H1 (cell line): Measurements from ENCODE around the gene HFE. TPM values are rescaled to one million over a fixed set of nuclear protein-coding genes. Genes with fewer than 3 reads are reported as not detected.

ENCODE experiments used
- CTCF ChIA-PET: fragments of 300-600 bp; sonication (Branson Sonifier 250); formaldehyde crosslinking; loops from one replicate; lab custom pipeline; 2021; ENCODE audit not compliant: partially characterized antibody; lab: Charles Lee
- POLR2A ChIA-PET: fragments of 300-600 bp; sonication (Branson Sonifier 250); formaldehyde crosslinking; loops from one replicate; lab custom pipeline; 2021; ENCODE audit warnings: inconsistent platforms; ENCODE audit not compliant: partially characterized antibody; lab: Charles Lee
- DNase-seq, 2 experiments: peaks; one replicate each; pipeline versions ENCODE4 v3.0.0 to v3.0.0-alpha.2; 2010 to 2022; ENCODE audit warnings: low spot score in 2 of 2, low read depth in 1 of 2, mixed read lengths in 1 of 2
- FAIRE-seq: peaks from 2 replicates; lab custom pipeline; 2011; peaks lifted over from hg19 to GRCh38; lab: Jason Lieb, UNC
- H2AFZ ChIP-seq: 2 replicates; pipeline ENCODE4 v1.8.1; 2012; ENCODE audit warnings: low read length, inconsistent platforms
- H2AK5ac ChIP-seq: 2 replicates; pipeline ENCODE4 v1.6.1; 2013; ENCODE audit warnings: low read depth, low read length
- H2BK120ac ChIP-seq: replicated peaks from 2 replicates; pipeline ENCODE3; 2013; ENCODE audit warnings: low read depth, low read length, inconsistent platforms
- H2BK12ac ChIP-seq: 2 replicates; pipeline ENCODE4 v1.6.1; 2013; ENCODE audit warnings: low read depth, low read length
- H2BK15ac ChIP-seq: 2 replicates; pipeline ENCODE4 v1.6.1; 2013; ENCODE audit warnings: low read length
- H2BK20ac ChIP-seq: 2 replicates; pipeline ENCODE4 v1.6.1; 2013; ENCODE audit warnings: low read length
- H2BK5ac ChIP-seq: 2 replicates; pipeline ENCODE4 v1.6.1; 2013; ENCODE audit warnings: low read depth, low read length
- H3K14ac ChIP-seq: 2 replicates; pipeline ENCODE4 v1.6.1; 2013; ENCODE audit warnings: inconsistent platforms; ENCODE audit not compliant: insufficient read length
- H3K18ac ChIP-seq: 2 replicates; pipeline ENCODE4 v1.6.1; 2013; ENCODE audit warnings: low read length; ENCODE audit errors: extremely low read depth
- H3K23ac ChIP-seq: 2 replicates; pipeline ENCODE4 v1.6.1; 2013; ENCODE audit warnings: inconsistent platforms; ENCODE audit not compliant: insufficient read length
- H3K23me2 ChIP-seq: 2 replicates; pipeline ENCODE4 v1.6.1; 2013; ENCODE audit warnings: low read depth, low read length
- H3K27ac ChIP-seq: 2 replicates; pipeline ENCODE4 v1.6.1; 2011; ENCODE audit warnings: low read depth, low read length, inconsistent platforms
- H3K27me3 ChIP-seq, 4 experiments: replicated peaks in 1 of 4; 1 replicate in 1 of 4; 2 replicates in 3 of 4; pipeline versions ENCODE4 v1.6.1 to v1.8.1; 2011 to 2013; ENCODE audit warnings: low read length in 3 of 4, mild to moderate bottlenecking in 3 of 4, inconsistent platforms in 2 of 4, mixed read lengths in 2 of 4, moderate library complexity in 1 of 4; ENCODE audit not compliant: control insufficient read depth in 3 of 4, insufficient read depth in 3 of 4; ENCODE audit errors: extremely low read depth in 1 of 4
- H3K36me3 ChIP-seq, 4 experiments: 2 replicates each; pipeline versions ENCODE4 v1.6.1 to v1.8.1; 2011 to 2013; ENCODE audit warnings: mild to moderate bottlenecking in 4 of 4, low read length in 3 of 4, moderate library complexity in 2 of 4, control low read depth in 1 of 4, inconsistent platforms in 1 of 4; ENCODE audit not compliant: insufficient read depth in 4 of 4, control insufficient read depth in 2 of 4
- H3K4ac ChIP-seq: replicated peaks from 2 replicates; pipeline ENCODE3; 2013; ENCODE audit warnings: low read length, low read depth, mixed read lengths, inconsistent platforms; ENCODE audit not compliant: insufficient read length
- H3K4me1 ChIP-seq, 4 experiments: replicated peaks in 1 of 4; 1 replicate in 1 of 4; 2 replicates in 3 of 4; pipeline versions ENCODE4 v1.6.1 to v1.8.1; 2011 to 2013; ENCODE audit warnings: low read length in 3 of 4, inconsistent platforms in 2 of 4, mixed read lengths in 1 of 4; ENCODE audit not compliant: insufficient read depth in 4 of 4, control insufficient read depth in 3 of 4
- H3K4me2 ChIP-seq, 2 experiments: 2 replicates each; pipeline versions ENCODE4 v1.6.1 to v1.8.1; 2011 to 2013; ENCODE audit warnings: low read depth in 2 of 2, low read length in 2 of 2, control low read depth in 1 of 2, inconsistent platforms in 1 of 2, mild to moderate bottlenecking in 1 of 2; ENCODE audit not compliant: insufficient read depth in 1 of 2
- H3K4me3 ChIP-seq, 4 experiments: fragments of 200-600, 300-600 bp in 1 of 4; sonication (generic), shearing (Covaris generic), sonication (Bioruptor Twin) in 1 of 4; 2 replicates each; pipeline versions ENCODE4 v1.5.1 to v1.8.1; 2011 to 2016; ENCODE audit warnings: low read length in 4 of 4, low read depth in 3 of 4, control low read depth in 2 of 4, inconsistent platforms in 2 of 4, mild to moderate bottlenecking in 2 of 4, mixed read lengths in 1 of 4, moderate library complexity in 1 of 4; ENCODE audit not compliant: insufficient read depth in 2 of 4; ENCODE audit errors: extremely low read depth in 1 of 4
- H3K56ac ChIP-seq: replicated peaks from 2 replicates; pipeline ENCODE3; 2013; ENCODE audit warnings: low read depth, mild to moderate bottlenecking, mixed read lengths, low read length, inconsistent platforms; ENCODE audit not compliant: insufficient read length
- H3K79me1 ChIP-seq: 2 replicates; pipeline ENCODE4 v1.6.1; 2013; ENCODE audit warnings: low read depth, low read length, control low read depth
- H3K79me2 ChIP-seq, 2 experiments: 2 replicates each; pipeline versions ENCODE4 v1.6.1 to v1.8.1; 2012 to 2013; ENCODE audit warnings: low read length in 2 of 2, mild to moderate bottlenecking in 2 of 2, inconsistent platforms in 1 of 2; ENCODE audit not compliant: insufficient read depth in 2 of 2, control insufficient read depth in 1 of 2
- H3K9ac ChIP-seq, 4 experiments: replicated peaks in 1 of 4; 1 replicate in 1 of 4; 2 replicates in 3 of 4; pipeline versions ENCODE4 v1.6.1 to v1.8.1; 2011 to 2013; ENCODE audit warnings: low read depth in 3 of 4, low read length in 3 of 4, control low read depth in 2 of 4, mild to moderate bottlenecking in 2 of 4, moderate library complexity in 2 of 4, inconsistent platforms in 1 of 4; ENCODE audit errors: extremely low read depth in 1 of 4
- H3K9me3 ChIP-seq, 2 experiments: 2 replicates each; pipeline versions ENCODE4 v1.6.1 to v1.8.1; 2012 to 2013; ENCODE audit warnings: mild to moderate bottlenecking in 2 of 2, moderate library complexity in 2 of 2, control low read depth in 1 of 2, inconsistent platforms in 1 of 2, low read depth in 1 of 2, low read length in 1 of 2, mixed read lengths in 1 of 2; ENCODE audit not compliant: insufficient read depth in 2 of 2
- H4K20me1 ChIP-seq, 2 experiments: replicated peaks in 1 of 2; 2 replicates each; pipeline versions ENCODE3 to v1.8.1; 2011 to 2013; ENCODE audit warnings: inconsistent platforms in 2 of 2, low read length in 2 of 2, mild to moderate bottlenecking in 1 of 2; ENCODE audit not compliant: insufficient read depth in 2 of 2, control insufficient read depth in 1 of 2
- H4K5ac ChIP-seq: 2 replicates; pipeline ENCODE4 v1.6.1; 2013; ENCODE audit warnings: low read length, low read depth, mixed read lengths, inconsistent platforms; ENCODE audit not compliant: insufficient read length
- H4K8ac ChIP-seq: 2 replicates; pipeline ENCODE4 v1.8.0; 2013; ENCODE audit warnings: mild to moderate bottlenecking, moderate library complexity, low read length, inconsistent platforms; ENCODE audit not compliant: insufficient read depth; ENCODE audit errors: extremely low read depth
- H4K91ac ChIP-seq: replicated peaks from 2 replicates; pipeline ENCODE3; 2013; ENCODE audit warnings: low read length, mixed read lengths, inconsistent platforms; ENCODE audit not compliant: insufficient read length
- KDM5A ChIP-seq: fragments of 200-600 bp; IDR thresholded peaks from 2 replicates; pipeline ENCODE4 v1.7.1; 2012; ENCODE audit warnings: mild to moderate bottlenecking, low read length, inconsistent platforms, mixed read lengths
- PHF8 ChIP-seq: fragments of 200-600 bp; sonication (generic); conservative IDR thresholded peaks from 2 replicates; pipeline ENCODE4 v1.7.1; 2012; ENCODE audit warnings: low read depth, mild to moderate bottlenecking, inconsistent platforms, low read length, moderate library complexity
- RBBP5 ChIP-seq: IDR thresholded peaks from 2 replicates; pipeline ENCODE4 v1.7.1; 2012; ENCODE audit warnings: low read depth, mild to moderate bottlenecking, inconsistent platforms, low read length, moderate library complexity, borderline replicate concordance
- SIRT6 ChIP-seq: IDR thresholded peaks from one replicate; pipeline ENCODE4 v1.7.1; 2012; ENCODE audit warnings: low read length, inconsistent platforms
- SP2 ChIP-seq: IDR thresholded peaks from 2 replicates; pipeline ENCODE4 v1.6.1; 2012; ENCODE audit warnings: mild to moderate bottlenecking, low read length, inconsistent platforms
- SP4 ChIP-seq: IDR thresholded peaks from 2 replicates; pipeline ENCODE4 v1.6.1; 2012; ENCODE audit warnings: low read length, inconsistent platforms
- TAF1 ChIP-seq: IDR thresholded peaks from 2 replicates; pipeline ENCODE4 v1.6.1; 2011; ENCODE audit warnings: mild to moderate bottlenecking, low read depth, low read length
- YY1 ChIP-seq: IDR thresholded peaks from 2 replicates; pipeline ENCODE4 v1.6.1; 2011; ENCODE audit warnings: low read depth, mild to moderate bottlenecking, low read length
- WGBS, 2 experiments: shearing (Covaris generic) in 1 of 2; methylation state at CpG; one replicate each; pipeline versions ENCODE4 v1.1.6 to v1.1.7; 2013 to 2015; ENCODE audit warnings: low lambda C conversion rate in 2 of 2, mixed read lengths in 2 of 2, inconsistent platforms in 1 of 2, low coverage in 1 of 2, missing lambda C conversion rate in 1 of 2; ENCODE audit not compliant: insufficient replicate concordance in 2 of 2, insufficient coverage in 1 of 2, insufficient read length in 1 of 2; ENCODE audit errors: extremely low coverage in 1 of 2, missing lambda C conversion rate in 1 of 2; 5-methylcytosine and 5-hydroxymethylcytosine counted together
- polyA plus RNA-seq, 7 experiments: library from polyadenylated mRNA; depleted of rRNA in 3 of 7; stranded (reverse) in 5 of 7; unstranded in 2 of 7; fragments of >200 nt in 5 of 7; fragments of 200-250 nt in 2 of 7; gene quantifications; 1 replicate in 5 of 7; 2 replicates in 1 of 7; 4 replicates in 1 of 7; pipeline versions ENCODE4 v1.2.1 to v1.2.3, GENCODE V29; 2011 to 2013; ENCODE audit warnings: missing spikeins in 2 of 7, mixed read lengths in 2 of 7
- total RNA-seq: library from RNA; stranded (reverse); fragmentation: NEBNext Ultra II Directional; extraction: Animal tissue kit (Norgen Biotek cat#: 25700); gene quantifications from 2 replicates; pipeline ENCODE4 v1.2.1, GENCODE V29; 2021

HFE gene
- total and polyA plus RNA-seq, 2 of the 8 experiments (the other 6 are each of a cell fraction or from before 2014, with no cell fraction given): 1.6 to 2.0 TPM

- H2BK5ac ChIP-seq: no peak overlapping the region
- no peak overlapping the region for H2BK120ac ChIP-seq
- H4K91ac ChIP-seq: no peak overlapping the region
- no peak for FAIRE-seq
- WGBS, 2 experiments: 80% methylated on average over 2 of the region's 2 CpGs; no CpG with 5 or more reads in 1 of the 2 experiments
- H4K5ac ChIP-seq: no peak overlapping the region
- no peaks in the 10 kb centered on the region for H3K36me3 ChIP-seq
- no peak overlapping the region for H3K4me2 ChIP-seq
- H2BK20ac ChIP-seq: no peak overlapping the region
- H3K79me2 ChIP-seq: no peaks in the 10 kb centered on the region
- H2AFZ ChIP-seq: no peak overlapping the region
- H3K23me2 ChIP-seq: no peaks in the 10 kb centered on the region
- H4K20me1 ChIP-seq: no peaks in the 10 kb centered on the region
- H3K23ac ChIP-seq: no peak overlapping the region
- no peak overlapping the region for H3K4ac ChIP-seq
- no peaks in the 10 kb centered on the region for H3K79me1 ChIP-seq
- no peak overlapping the region for H3K56ac ChIP-seq
- H3K18ac ChIP-seq: no peak overlapping the region
- ChIA-PET POLR2A (interaction anchor here (0.8 to 4.0 kb wide), 6 partner anchors 12 to 149 kb away, joined by 3 to 18 read pairs (median 4); partner anchors contain the start of gene HFE), CTCF (interaction anchor here (4.0 to 18.5 kb wide), 2 partner anchors 14 to 25 kb away, joined by 13 to 481 read pairs; partner anchors contain the start of gene HFE)
- H3K4me1 ChIP-seq: no peaks in the 10 kb centered on the region; a peak in 1 of 7 replicates
- TF ChIP-seq SP2 (no peak), PHF8 (no peak), TAF1 (no peak), RBBP5 (no peak), KDM5A (no peak), SP4 (no peak), SIRT6 (no peak), YY1 (no peak)
- H2AK5ac ChIP-seq: no peak overlapping the region
- H2BK12ac ChIP-seq: no peak overlapping the region
- H3K14ac ChIP-seq: no peak overlapping the region
- no peak overlapping the region for H3K27ac ChIP-seq
- H3K9me3 ChIP-seq: no peaks in the 10 kb centered on the region
- DNase-seq: no peak
- H2BK15ac ChIP-seq: no peak overlapping the region
- H3K4me3 ChIP-seq: no peak overlapping the region
- H3K27me3 ChIP-seq: no peaks in the 10 kb centered on the region
- no peak overlapping the region for H4K8ac ChIP-seq
- H3K9ac ChIP-seq: no peak overlapping the region
Measured at GRCh38 chr6:26068036-26068435, 19.2 kb upstream of the HFE start.
